Amniotic stem cell (primary cell): ENCODE results near the gene HTR3D.
"Not testable (repeated sequence)": the region's sequence is repeated elsewhere in the genome, so short reads cannot be mapped to it uniquely, and the experiment has no call there.

Experiments
- DNase-seq: peaks from one replicate; lab custom pipeline; 2025; lab: John Stamatoyannopoulos, UW

HTR3D gene, protein sequence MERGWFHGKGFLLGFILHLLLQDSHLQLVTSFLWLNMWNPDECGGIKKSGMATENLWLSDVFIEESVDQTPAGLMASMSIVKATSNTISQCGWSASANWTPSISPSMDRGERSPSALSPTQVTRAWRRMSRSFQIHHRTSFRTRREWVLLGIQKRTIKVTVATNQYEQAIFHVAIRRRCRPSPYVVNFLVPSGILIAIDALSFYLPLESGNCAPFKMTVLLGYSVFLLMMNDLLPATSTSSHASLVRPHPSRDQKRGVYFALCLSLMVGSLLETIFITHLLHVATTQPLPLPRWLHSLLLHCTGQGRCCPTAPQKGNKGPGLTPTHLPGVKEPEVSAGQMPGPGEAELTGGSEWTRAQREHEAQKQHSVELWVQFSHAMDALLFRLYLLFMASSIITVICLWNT

DNA sequence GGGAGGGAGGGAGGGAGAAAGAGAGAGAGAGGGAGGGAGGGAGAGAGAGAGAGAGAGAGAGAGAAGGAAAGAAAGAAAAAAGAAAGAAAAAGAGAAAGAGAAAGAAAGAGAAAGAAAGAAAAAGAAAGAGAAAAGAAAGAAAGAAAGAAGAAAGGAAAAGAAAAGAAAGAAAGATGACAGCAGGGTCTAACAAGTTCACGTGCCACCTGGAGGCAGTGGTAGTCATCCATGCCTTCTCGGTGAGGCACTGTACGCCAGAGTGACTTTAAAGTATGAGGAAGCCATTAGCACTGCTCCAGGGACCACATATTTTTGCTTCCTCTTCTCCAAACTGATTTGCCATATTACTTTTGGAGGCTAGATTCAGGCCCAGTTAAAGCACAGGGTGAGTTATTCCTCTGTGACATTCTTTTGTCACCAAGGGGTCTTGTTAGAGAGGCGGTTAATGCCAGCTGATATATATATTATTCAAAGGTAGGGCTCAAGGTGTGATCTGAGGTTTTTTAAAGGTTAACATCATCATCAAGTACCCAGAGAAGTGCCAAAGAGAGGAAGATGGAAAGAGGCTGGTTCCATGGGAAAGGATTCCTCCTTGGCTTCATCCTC lies at the start of gene HTR3D:
HTR3D (plus strand) TSS at position 556 of the 606 bp plus-strand sequence; CDS start at position 556, 0 bp downstream.
- no peak for DNase-seq

GRCh38 chr3:183981990-183982644 lies 49.4 kb upstream of the HTR3D start:
- no peak for DNase-seq

GRCh38 chr3:183984127-183984740 lies 47.3 kb upstream of the HTR3D start:
- DNase-seq, result no peak

- DNase-seq, result no peak
Measured at GRCh38 chr3:183984749-183985729, 46.5 kb upstream of the HTR3D start.

- DNase-seq, result no peak
Measured at GRCh38 chr3:183987000-183987600, 44.4 kb upstream of the HTR3D start.

DNA sequence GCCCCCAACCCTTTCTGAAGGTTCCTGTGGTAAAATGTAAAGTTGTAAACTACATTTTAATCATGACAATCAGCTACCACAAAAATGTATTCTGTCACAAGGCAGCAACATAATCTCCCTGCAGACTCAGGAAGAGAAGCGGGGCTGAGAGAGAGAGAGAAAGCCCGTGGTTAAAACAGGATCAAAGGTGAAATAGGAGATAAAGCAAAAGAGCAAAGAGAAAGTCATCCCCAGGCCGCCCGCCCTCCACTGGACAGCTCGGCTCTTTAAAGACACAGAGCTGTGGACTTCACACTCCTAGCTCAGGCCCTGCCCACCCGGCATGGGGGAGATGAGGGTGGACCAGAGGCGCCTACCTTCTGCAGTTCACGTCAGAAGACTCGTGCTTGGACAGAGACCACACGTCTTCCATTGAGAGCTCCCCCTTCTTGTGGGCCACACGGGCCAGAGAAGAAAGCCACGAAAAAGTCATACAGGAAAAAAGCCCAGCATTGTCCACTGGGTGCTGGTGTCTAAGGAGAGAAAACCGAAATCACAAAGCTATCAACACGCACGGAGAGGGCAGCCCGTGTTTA lies 43.2 kb upstream of the HTR3D start:
- DNase-seq, result no peak

- DNase-seq, result no peak
Measured at GRCh38 chr3:183991403-183991802, 40.1 kb upstream of the HTR3D start.

DNA sequence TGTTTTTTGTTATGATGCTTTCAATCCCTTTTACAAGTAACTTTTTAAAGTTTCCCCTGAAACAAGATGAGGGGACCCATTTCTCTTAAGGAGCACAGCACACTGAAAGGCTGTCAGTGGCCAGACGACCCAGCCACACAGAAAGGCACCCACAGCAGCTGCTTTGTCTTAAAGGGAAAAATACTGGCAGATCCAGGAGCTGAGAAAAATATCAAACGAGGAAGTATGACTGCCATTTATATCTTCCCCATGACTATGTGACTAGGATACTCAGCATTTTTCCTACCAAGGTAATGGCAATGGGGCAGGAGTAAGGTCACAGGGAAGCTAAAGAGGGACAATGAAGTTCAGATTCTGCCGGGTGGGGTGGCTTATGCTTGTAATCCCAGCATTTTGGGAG lies 29.8 kb upstream of the HTR3D start:
- no peak for DNase-seq

DNA sequence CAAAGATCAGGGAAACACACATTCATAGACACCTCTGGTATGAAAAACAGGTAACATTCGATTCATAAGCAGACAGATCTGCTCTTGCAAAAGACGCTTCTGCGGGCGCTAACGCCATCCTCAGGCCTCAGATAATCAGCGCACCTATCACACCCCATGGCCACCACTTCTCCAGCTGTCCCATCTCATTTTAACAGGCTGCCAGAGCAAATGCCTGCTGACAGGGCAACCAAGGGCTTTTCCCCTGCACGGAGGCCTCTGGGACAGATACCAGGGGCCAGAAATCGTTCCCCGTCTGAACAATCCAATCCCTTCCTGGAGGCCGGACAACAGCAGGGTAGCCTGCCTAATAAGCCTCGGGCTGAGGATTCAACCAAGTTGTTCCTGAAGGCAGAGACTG lies 29.1 kb upstream of the HTR3D start:
- no peak for DNase-seq

GRCh38 chr3:184003187-184003967 lies 28.2 kb upstream of the HTR3D start:
- DNase-seq, result peak; percentile 18

- DNase-seq, result no peak
Measured at GRCh38 chr3:184004476-184004875, 27.1 kb upstream of the HTR3D start.

- no peak for DNase-seq
Measured at GRCh38 chr3:184005941-184006507, 25.5 kb upstream of the HTR3D start.

DNA sequence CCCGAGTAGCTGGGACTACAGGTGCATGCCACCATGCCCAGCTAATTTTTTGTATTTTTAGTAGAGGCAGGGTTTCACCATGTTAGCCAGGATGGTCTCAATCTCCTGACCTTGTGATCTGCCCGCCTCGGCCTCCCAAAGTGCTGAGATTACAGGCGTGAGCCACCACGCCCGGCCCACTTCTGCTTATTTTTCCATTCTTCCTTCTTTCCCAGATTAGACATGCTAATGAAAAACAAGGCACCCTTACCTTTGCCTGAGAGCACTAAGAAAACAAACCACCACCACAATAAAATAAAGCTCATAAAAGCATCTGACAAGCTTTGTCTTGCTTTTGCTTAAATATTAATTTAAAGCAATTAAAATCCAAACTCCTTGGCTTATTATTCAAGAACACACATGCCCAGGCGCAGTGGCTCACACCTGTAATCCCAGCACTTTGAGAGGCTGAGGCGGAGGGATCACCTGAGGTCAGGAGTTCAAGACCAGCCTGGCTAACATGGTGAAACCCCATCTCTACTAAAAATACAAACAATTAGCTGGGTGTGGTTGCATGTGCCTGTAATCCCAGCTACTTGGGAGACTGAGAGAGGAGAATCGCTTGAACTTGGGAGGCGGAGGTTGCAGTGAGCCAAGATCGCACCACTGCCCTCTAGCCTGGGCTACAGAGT lies 24.3 kb upstream of the HTR3D start:
- not testable (repeated sequence) for DNase-seq

DNA sequence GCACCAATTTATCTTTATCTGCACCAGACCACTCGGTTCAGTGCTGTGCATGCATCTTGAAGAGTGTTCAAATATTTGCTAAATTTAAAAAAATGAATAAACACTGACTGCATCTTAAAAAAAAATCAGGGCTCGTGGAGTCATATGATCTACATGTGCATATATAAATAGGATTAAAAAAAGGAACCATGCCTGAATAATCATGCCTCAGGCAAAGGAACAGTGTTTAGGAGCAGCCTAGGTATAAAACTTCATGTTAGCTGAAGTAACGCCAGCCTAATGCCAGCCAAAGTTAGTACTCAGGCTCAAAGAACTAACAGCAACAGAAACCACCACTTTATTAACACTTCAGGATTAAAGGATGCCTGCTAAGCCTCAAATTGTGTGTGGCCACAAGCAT lies 23.4 kb upstream of the HTR3D start:
- no peak for DNase-seq

DNA sequence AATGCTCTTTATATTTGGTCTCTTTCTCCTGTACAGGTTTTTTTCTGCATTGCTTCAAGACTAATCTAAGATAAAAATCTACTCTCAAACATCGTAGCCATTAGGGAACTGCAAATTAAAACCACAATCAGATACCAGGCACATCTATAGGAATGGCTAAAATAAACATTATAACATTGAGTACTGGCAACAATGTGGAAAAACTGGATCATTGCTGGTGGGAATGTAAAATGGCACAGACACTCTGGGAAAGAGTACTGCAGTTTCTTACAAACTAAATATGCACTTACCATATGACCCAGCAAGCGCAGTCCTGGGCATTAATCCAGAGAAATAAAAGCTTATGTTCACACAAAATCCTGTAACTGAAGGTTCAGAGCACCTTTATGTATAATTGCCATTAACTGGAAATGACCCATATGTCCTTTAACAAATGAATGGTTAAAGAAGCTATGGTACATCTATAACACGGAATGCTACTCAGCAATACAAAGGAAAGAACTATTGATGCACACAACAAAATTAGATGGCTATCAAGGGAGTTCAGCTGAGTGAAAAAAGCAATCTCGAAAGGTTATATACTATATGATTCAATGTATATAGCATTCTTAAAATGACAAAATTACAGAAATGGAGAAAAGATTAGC lies 20.2 kb upstream of the HTR3D start:
- DNase-seq, result no peak

GRCh38 chr3:184011937-184012889 lies 19.3 kb upstream of the HTR3D start:
- no peak for DNase-seq

DNA sequence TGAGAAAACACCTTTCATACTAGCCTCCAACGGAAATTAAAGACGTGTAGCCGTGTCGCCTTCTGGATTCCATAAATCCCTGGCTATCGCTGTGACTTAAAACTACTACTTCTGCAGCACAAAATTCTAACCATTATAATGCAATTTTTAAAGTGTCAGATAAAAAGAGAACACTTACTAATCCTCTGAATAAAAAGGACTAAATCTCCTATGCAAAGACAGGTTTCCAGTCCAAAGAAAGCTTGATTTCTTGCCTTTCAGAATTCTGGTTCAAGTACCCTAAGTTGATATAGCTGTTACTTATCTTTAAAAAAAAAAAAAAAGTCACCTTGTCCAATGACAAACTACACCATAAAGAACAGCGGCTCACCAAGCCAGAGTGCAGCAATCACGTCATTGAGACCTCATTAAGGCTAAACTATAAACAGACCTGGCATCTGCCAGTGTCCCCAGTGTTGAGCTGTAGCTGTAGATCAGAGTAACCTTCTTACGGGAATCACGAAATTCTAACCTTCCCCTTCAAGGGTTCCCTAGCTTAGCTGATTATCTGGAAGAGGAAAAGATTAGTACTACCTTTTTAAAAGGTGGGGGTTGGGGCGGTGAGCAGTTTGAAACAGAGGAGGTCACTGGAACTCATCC lies 16.0 kb upstream of the HTR3D start:
- no peak for DNase-seq
